GM12878 (cell line): ENCODE data around the gene ZNF444. TPM values are rescaled to one million over a fixed set of nuclear protein-coding genes. Genes with fewer than 3 reads are reported as not detected.

Experiments
- ATAC-seq: fragments of 200-7000 bp; cut with Tn5 transposase; 3 replicates; pipeline ENCODE4 v1.9.1; 2020; ENCODE audit warnings: mild to moderate bottlenecking, moderate library complexity
- BruUV-seq: library from RNA; stranded (reverse); fragments of 400-500 nt; replicated peaks from 2 replicates; lab custom pipeline; 2021; lab: Mats Ljungman, UMichigan
- CTCF ChIA-PET: fragments of 300-600 bp; sonication (Branson Sonifier 250); formaldehyde crosslinking; extraction: SDS; loops from one replicate; lab custom pipeline; 2021; ENCODE audit warnings: inconsistent platforms; lab: Yijun Ruan, JAX
- POLR2A ChIA-PET: fragments of 350-600 bp; formaldehyde crosslinking; extraction: SDS; loops from one replicate; lab custom pipeline; 2021; ENCODE audit warnings: inconsistent platforms; lab: Charles Lee
- RAD21 ChIA-PET: fragments of 300-600 bp; sonication (Branson Sonifier 250); formaldehyde crosslinking; loops from one replicate; lab custom pipeline; 2023; ENCODE audit warnings: antibody characterized with exemption; ENCODE audit not compliant: unreplicated experiment; lab: Charles Lee
- SMC1A ChIA-PET: fragments of 300-600 bp; sonication (Branson Sonifier 250); formaldehyde crosslinking; loops from one replicate; lab custom pipeline; 2023; ENCODE audit not compliant: unreplicated experiment, uncharacterized antibody; lab: Charles Lee
- DNase-seq: peaks from one replicate; pipeline ENCODE4 v3.0.0-alpha.2; 2011; ENCODE audit warnings: low read depth, low spot score
- FAIRE-seq: peaks from 3 replicates; lab custom pipeline; 2011; peaks lifted over from hg19 to GRCh38; lab: Jason Lieb, UNC
- H2AFZ ChIP-seq: 2 replicates; pipeline ENCODE4 v1.6.0; 2011; ENCODE audit warnings: low read depth, low read length, control low read depth; ENCODE audit not compliant: control insufficient read depth
- H3K27ac ChIP-seq: 2 replicates; pipeline ENCODE4 v1.5.1; 2011; ENCODE audit warnings: control low read depth; ENCODE audit not compliant: control insufficient read depth, insufficient read depth
- H3K27me3 ChIP-seq, 2 experiments: replicated peaks in 1 of 2; 2 replicates each; pipeline versions ENCODE4 v1.6.0 to v1.6.1; 2011; ENCODE audit warnings: low read length in 1 of 2; ENCODE audit not compliant: control insufficient read depth in 2 of 2, insufficient read depth in 2 of 2
- H3K36me3 ChIP-seq, 2 experiments: 2 replicates each; pipeline ENCODE4 v1.5.1; 2011; ENCODE audit warnings: low read length in 1 of 2; ENCODE audit not compliant: control insufficient read depth in 2 of 2, insufficient read depth in 2 of 2
- H3K4me1 ChIP-seq: 2 replicates; pipeline ENCODE4 v1.6.1; 2011; ENCODE audit warnings: mild to moderate bottlenecking, low read length, moderate library complexity, mixed read lengths; ENCODE audit not compliant: control insufficient read depth, insufficient read depth
- H3K4me2 ChIP-seq: 2 replicates; pipeline ENCODE4 v1.6.0; 2011; ENCODE audit warnings: control low read depth; ENCODE audit not compliant: control insufficient read depth, insufficient read depth
- H3K4me3 ChIP-seq: fragments of 200-600 bp; sonication (generic); 2 replicates; pipeline ENCODE4 v1.5.1; 2016
- H3K79me2 ChIP-seq: 2 replicates; pipeline ENCODE4 v1.6.0; 2011; ENCODE audit warnings: low read length; ENCODE audit not compliant: control insufficient read depth, insufficient read depth
- H3K9ac ChIP-seq: 2 replicates; pipeline ENCODE4 v1.8.0; 2011; ENCODE audit warnings: low read length, control low read depth, mixed read lengths; ENCODE audit not compliant: control insufficient read depth, insufficient read depth
- H3K9me3 ChIP-seq: replicated peaks from 3 replicates; pipeline ENCODE4 v1.5.1; 2011; ENCODE audit warnings: mild to moderate bottlenecking, low read length; ENCODE audit not compliant: control insufficient read depth, insufficient read depth
- H4K20me1 ChIP-seq: 2 replicates; pipeline ENCODE4 v1.6.0; 2011; ENCODE audit not compliant: control insufficient read depth, insufficient read depth
- ATF3 ChIP-seq: IDR thresholded peaks from 2 replicates; pipeline ENCODE4 v1.6.1; 2011; ENCODE audit warnings: low read depth, mild to moderate bottlenecking, low read length, moderate library complexity, borderline replicate concordance; ENCODE audit errors: extremely low read depth
- CBX5 ChIP-seq: sonication (generic); IDR thresholded peaks from 2 replicates; pipeline ENCODE4 v1.6.1; 2016; ENCODE audit warnings: low read depth, moderate library complexity, mild to moderate bottlenecking, inconsistent platforms
- E4F1 ChIP-seq: fragments of 450-650 bp; IDR thresholded peaks from 2 replicates; pipeline ENCODE4 v1.6.1; 2018; ENCODE audit warnings: borderline replicate concordance, mild to moderate bottlenecking; ENCODE audit not compliant: partially characterized antibody
- HCFC1 ChIP-seq: fragments of 150-350 bp; IDR thresholded peaks from 2 replicates; pipeline ENCODE4 v1.6.1; 2014; ENCODE audit warnings: low read length
- IKZF1 ChIP-seq: fragments of 450-650 bp; conservative IDR thresholded peaks from 2 replicates; pipeline ENCODE4 v1.6.1; 2017; ENCODE audit warnings: antibody characterized with exemption, mild to moderate bottlenecking
- JUNB ChIP-seq: IDR thresholded peaks from 2 replicates; pipeline ENCODE4 v1.6.1; 2016; ENCODE audit warnings: antibody characterized with exemption, mild to moderate bottlenecking
- KAT2A ChIP-seq: conservative IDR thresholded peaks from 2 replicates; pipeline ENCODE4 v1.6.1; 2011; ENCODE audit warnings: low read depth, low read length; ENCODE audit not compliant: control insufficient read depth
- MXI1 ChIP-seq: fragments of 150-350 bp; IDR thresholded peaks from 2 replicates; pipeline ENCODE4 v1.6.1; 2011; ENCODE audit warnings: low read depth, mild to moderate bottlenecking, inconsistent platforms, low read length, improper control_type of control experiment
- PML ChIP-seq: IDR thresholded peaks from 2 replicates; pipeline ENCODE4 v1.6.1; 2012; ENCODE audit warnings: low read length, inconsistent platforms
- SMAD5 ChIP-seq: IDR thresholded peaks from 2 replicates; pipeline ENCODE4 v1.6.1; 2016; ENCODE audit warnings: antibody characterized with exemption, low read depth
- SRF ChIP-seq, 2 experiments: IDR thresholded peaks; 2 replicates each; pipeline ENCODE4 v1.6.1; 2011; ENCODE audit warnings: low read depth in 2 of 2, low read length in 2 of 2, mild to moderate bottlenecking in 1 of 2, moderate library complexity in 1 of 2
- SUZ12 ChIP-seq: fragments of 200-600 bp; sonication (generic); IDR thresholded peaks from one replicate; pipeline ENCODE4 v1.6.1; 2018; ENCODE audit warnings: antibody characterized with exemption, mild to moderate bottlenecking; ENCODE audit not compliant: unreplicated experiment
- TCF7 ChIP-seq: IDR thresholded peaks from 2 replicates; pipeline ENCODE4 v1.6.1; 2014; ENCODE audit warnings: antibody characterized with exemption, borderline replicate concordance
- ZSCAN29 ChIP-seq: fragments of 450-650 bp; IDR thresholded peaks from 2 replicates; pipeline ENCODE4 v1.6.1; 2017; ENCODE audit warnings: mild to moderate bottlenecking, moderate library complexity
- WGBS: methylation state at CpG from one replicate; pipeline ENCODE4 v1.1.6; 2016; ENCODE audit warnings: low lambda C conversion rate; ENCODE audit not compliant: insufficient replicate concordance, insufficient coverage; ENCODE audit errors: missing lambda C conversion rate; 5-methylcytosine and 5-hydroxymethylcytosine counted together
- in situ Hi-C: fragments of 300-500 bp; cut with MboI; formaldehyde crosslinking; loops from 9 replicates; pipeline ENCODE4 v1.14.3; 2018; ENCODE audit warnings: mixed read lengths
- intact Hi-C: fragments of 100-400 bp; cut with micrococcal nuclease; formaldehyde crosslinking; loops from one replicate; pipeline ENCODE4 v1.14.2; 2022; ENCODE audit not compliant: unreplicated experiment
- polyA plus RNA-seq, 11 experiments: library from polyadenylated mRNA; depleted of rRNA in 4 of 11; unstranded in 6 of 11; stranded (reverse) in 5 of 11; fragments of >200 nt; fragmentation: Nextera tagmentation in 4 of 11; fragmentation: Illumina TruSeq in 1 of 11; extraction: Ambion mirVana in 4 of 11; extraction: Trizol in 1 of 11; gene quantifications; 1 replicate in 1 of 11; 2 replicates in 10 of 11; pipeline versions ENCODE4 v1.2.1 to v1.2.3, GENCODE V29; 2011 to 2016; ENCODE audit warnings: inconsistent platforms in 2 of 11, missing spikeins in 2 of 11, low read depth in 1 of 11
- total RNA-seq, 4 experiments: library from RNA; depleted of rRNA in 3 of 4; stranded (reverse); fragments of >200 nt in 3 of 4; fragmentation: Illumina TruSeq in 1 of 4; extraction: Trizol in 1 of 4; gene quantifications; 2 replicates each; pipeline versions ENCODE4 v1.2.1 to v1.2.3, GENCODE V29; 2013 to 2021
- TF ChIP-seq, protein P1 (sequence below): fragments of 450-650 bp; IDR thresholded peaks from 2 replicates; pipeline ENCODE4 v1.6.1; 2018; ENCODE audit warnings: mild to moderate bottlenecking, low read depth, moderate library complexity; ENCODE audit not compliant: partially characterized antibody
- TF ChIP-seq, protein P2 (sequence below): fragments of 450-650 bp; formaldehyde crosslinking; IDR thresholded peaks from 2 replicates; pipeline ENCODE4 v1.4.0; 2022; ENCODE audit warnings: mild to moderate bottlenecking, moderate library complexity

ZNF444 gene
- total and polyA plus RNA-seq, 10 of the 15 experiments (the other 5 are each of a cell fraction or from before 2014, with no cell fraction given), result 0.45 to 28.2 (median 11.6) TPM

GRCh38 chr19:56146904-56147303, 5.8 kb downstream of the ZNF444 start:
- no peak overlapping the region for H3K9ac ChIP-seq
- in situ Hi-C loops (loop anchor here (25.0 kb wide), 1 partner anchor 1665 kb away; the partner anchor contains the start of gene ZNF552), intact Hi-C loops (no loop called here)
- ChIA-PET SMC1A (no interaction called here), CTCF (no interaction called here), RAD21 (no interaction called here), POLR2A (no interaction called here)
- TF ChIP-seq E4F1 (no peak), ATF3 (no peak), SMAD5 (no peak), IKZF1 (no peak), PML (no peak), KAT2A (no peak), SRF (IDR thresholded peaks at IDR 0.05; ENCODE audit: low read depth in 2 of 2, low read length in 2 of 2) (no peak), SUZ12 (no peak), TCF7 (no peak), HCFC1 (no peak), ZSCAN29 (no peak), CBX5 (no peak), MXI1 (no peak), JUNB (no peak)
- TF ChIP-seq, protein P1, sequence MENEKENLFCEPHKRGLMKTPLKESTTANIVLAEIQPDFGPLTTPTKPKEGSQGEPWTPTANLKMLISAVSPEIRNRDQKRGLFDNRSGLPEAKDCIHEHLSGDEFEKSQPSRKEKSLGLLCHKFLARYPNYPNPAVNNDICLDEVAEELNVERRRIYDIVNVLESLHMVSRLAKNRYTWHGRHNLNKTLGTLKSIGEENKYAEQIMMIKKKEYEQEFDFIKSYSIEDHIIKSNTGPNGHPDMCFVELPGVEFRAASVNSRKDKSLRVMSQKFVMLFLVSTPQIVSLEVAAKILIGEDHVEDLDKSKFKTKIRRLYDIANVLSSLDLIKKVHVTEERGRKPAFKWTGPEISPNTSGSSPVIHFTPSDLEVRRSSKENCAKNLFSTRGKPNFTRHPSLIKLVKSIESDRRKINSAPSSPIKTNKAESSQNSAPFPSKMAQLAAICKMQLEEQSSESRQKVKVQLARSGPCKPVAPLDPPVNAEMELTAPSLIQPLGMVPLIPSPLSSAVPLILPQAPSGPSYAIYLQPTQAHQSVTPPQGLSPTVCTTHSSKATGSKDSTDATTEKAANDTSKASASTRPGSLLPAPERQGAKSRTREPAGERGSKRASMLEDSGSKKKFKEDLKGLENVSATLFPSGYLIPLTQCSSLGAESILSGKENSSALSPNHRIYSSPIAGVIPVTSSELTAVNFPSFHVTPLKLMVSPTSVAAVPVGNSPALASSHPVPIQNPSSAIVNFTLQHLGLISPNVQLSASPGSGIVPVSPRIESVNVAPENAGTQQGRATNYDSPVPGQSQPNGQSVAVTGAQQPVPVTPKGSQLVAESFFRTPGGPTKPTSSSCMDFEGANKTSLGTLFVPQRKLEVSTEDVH, result no peak
- TF ChIP-seq, protein P2, sequence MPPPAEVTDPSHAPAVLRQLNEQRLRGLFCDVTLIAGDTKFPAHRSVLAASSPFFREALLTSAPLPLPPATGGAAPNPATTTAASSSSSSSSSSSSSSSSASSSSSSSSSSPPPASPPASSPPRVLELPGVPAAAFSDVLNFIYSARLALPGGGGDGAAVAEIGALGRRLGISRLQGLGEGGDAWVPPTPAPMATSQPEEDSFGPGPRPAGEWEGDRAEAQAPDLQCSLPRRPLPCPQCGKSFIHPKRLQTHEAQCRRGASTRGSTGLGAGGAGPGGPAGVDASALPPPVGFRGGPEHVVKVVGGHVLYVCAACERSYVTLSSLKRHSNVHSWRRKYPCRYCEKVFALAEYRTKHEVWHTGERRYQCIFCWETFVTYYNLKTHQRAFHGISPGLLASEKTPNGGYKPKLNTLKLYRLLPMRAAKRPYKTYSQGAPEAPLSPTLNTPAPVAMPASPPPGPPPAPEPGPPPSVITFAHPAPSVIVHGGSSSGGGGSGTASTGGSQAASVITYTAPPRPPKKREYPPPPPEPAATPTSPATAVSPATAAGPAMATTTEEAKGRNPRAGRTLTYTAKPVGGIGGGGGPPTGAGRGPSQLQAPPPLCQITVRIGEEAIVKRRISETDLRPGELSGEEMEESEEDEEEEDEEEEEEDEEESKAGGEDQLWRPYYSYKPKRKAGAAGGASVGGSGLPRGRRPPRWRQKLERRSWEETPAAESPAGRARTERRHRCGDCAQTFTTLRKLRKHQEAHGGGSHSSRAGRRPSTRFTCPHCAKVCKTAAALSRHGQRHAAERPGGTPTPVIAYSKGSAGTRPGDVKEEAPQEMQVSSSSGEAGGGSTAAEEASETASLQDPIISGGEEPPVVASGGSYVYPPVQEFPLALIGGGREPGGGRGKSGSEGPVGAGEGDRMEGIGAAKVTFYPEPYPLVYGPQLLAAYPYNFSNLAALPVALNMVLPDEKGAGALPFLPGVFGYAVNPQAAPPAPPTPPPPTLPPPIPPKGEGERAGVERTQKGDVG (CRISPR knock-in tag), result no peak
- H3K9me3 ChIP-seq, result no peaks in the 10 kb centered on the region
- no peak overlapping the region for H3K4me3 ChIP-seq
- H3K79me2 ChIP-seq, result peaks cover 15% of the 10 kb centered on the region
- DNase-seq, result no peak
- H4K20me1 ChIP-seq, result no peaks in the 10 kb centered on the region
- H3K27ac ChIP-seq, result no peak overlapping the region
- BruUV-seq, result no TSS peak
- H3K36me3 ChIP-seq, result peaks cover 2 to 12% of the 10 kb centered on the region in 2 experiments
- no peak overlapping the region for H2AFZ ChIP-seq
- H3K27me3 ChIP-seq, result no peaks in the 10 kb centered on the region
- WGBS, result 96% methylated on average over 25 of the region's 31 CpGs
- FAIRE-seq, result no peak
- H3K4me1 ChIP-seq, result peaks cover 10% of the 10 kb centered on the region
- no peak overlapping the region for H3K4me2 ChIP-seq
- ATAC-seq, result no peak
